Esophagus muscularis mucosa (tissue), 4 donors: Measurements from ENCODE around the gene APOL2.

Experiments used
- EP300 ChIP-seq: sonication (generic); formaldehyde crosslinking; IDR thresholded peaks from one replicate; pipeline ENCODE4 v1.6.1; 2017; ENCODE audit warnings: antibody characterized with exemption
- POLR2A ChIP-seq: fragments of 450-650 bp; IDR thresholded peaks from one replicate; pipeline ENCODE4 v1.6.1; 2017; ENCODE audit warnings: antibody characterized with exemption, moderate library complexity, mild to moderate bottlenecking, low read depth
- TF ChIP-seq, protein P1 (sequence below), 3 experiments: fragments of 200-600 bp in 2 of 3; fragments of 450-650 bp in 1 of 3; sonication (generic) in 2 of 3; IDR thresholded peaks; one replicate each; pipeline ENCODE4 v1.5.1; 2017 to 2019; ENCODE audit warnings: antibody characterized with exemption in 3 of 3, mild to moderate bottlenecking in 2 of 3, moderate library complexity in 1 of 3

DNA sequence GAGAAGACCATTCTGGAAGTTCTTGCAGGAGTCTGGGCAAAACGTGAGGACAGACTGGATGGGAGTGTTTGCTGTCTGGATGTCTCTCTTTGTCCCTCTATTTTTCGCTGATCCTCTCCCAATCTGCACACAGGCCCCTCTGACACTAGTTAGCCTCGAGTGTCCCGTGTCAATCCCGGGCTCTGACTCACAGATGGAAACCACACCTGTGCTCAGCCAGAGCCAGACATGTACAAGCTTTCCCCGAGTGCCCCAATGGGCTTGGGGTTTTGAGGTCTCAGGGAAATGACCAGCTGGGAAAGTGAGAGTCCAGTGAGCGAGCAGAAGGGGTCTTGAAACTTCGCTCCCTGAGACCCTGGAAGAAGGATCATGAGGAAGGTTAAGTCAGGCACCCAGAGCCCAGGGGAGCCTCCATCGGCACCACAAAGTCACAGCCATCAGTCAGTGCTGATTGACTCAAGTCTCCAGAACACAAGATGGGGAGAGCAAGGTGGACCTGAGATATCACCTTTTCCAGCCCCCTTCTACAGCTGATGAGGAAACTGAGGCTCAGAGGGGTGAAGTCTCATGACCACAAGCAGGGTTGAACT lies 13.9 kb downstream of the APOL2 start:
- TF ChIP-seq, protein P1, sequence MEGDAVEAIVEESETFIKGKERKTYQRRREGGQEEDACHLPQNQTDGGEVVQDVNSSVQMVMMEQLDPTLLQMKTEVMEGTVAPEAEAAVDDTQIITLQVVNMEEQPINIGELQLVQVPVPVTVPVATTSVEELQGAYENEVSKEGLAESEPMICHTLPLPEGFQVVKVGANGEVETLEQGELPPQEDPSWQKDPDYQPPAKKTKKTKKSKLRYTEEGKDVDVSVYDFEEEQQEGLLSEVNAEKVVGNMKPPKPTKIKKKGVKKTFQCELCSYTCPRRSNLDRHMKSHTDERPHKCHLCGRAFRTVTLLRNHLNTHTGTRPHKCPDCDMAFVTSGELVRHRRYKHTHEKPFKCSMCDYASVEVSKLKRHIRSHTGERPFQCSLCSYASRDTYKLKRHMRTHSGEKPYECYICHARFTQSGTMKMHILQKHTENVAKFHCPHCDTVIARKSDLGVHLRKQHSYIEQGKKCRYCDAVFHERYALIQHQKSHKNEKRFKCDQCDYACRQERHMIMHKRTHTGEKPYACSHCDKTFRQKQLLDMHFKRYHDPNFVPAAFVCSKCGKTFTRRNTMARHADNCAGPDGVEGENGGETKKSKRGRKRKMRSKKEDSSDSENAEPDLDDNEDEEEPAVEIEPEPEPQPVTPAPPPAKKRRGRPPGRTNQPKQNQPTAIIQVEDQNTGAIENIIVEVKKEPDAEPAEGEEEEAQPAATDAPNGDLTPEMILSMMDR (IDR thresholded peaks at IDR 0.05) = no peak
- TF ChIP-seq POLR2A (no peak), EP300 (no peak)
